ENCODE results near the gene UAP1L1. TPM values are rescaled to one million over a fixed set of nuclear protein-coding genes. Genes with fewer than 3 reads are reported as not detected.

Gene UAP1L1
- total and polyA plus RNA-seq, 2 of the 8 experiments (the other 6 are each of a cell fraction or from before 2014, with no cell fraction given) = 2.0 to 5.4 TPM

DNA sequence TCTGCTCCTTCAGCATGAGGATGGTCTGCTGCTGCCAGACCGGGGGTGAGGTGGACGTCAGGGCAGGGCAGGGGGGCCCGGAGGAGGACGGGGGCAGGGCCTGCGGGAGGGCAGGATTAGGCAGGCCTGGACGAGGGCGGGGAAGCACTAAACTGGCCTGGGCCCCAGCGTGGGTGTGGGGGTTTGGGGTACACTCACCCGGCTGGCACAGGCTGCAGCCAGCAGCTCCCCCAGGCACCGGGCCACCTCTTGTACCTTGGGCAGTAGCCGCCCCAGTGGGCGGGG lies 12.5 kb upstream of the UAP1L1 start:
- Histone ChIP-seq H3K79me2 (ENCODE audit: control insufficient read depth in 1 of 2, insufficient read depth in 2 of 2, low read length in 2 of 2) (no peaks in the 10 kb centered on the region), H3K27me3 (replicated peaks in 1 of 4; ENCODE audit: control insufficient read depth in 3 of 4, extremely low read depth in 1 of 4, insufficient read depth in 3 of 4, low read length in 3 of 4) (peaks cover 0 to 13% (median 7%) of the 10 kb centered on the region in 4 experiments; a peak in 5 of 7 replicates), H2BK120ac (replicated peaks; ENCODE audit: low read depth, low read length) (no peak overlapping the region), H4K91ac (replicated peaks; ENCODE audit: insufficient read length, low read length) (no peak overlapping the region), H2BK20ac (ENCODE audit: low read length) (no peak overlapping the region), H3K9me3 (ENCODE audit: insufficient read depth in 2 of 2, low read depth in 1 of 2, low read length in 1 of 2) (no peaks in the 10 kb centered on the region), H2BK15ac (ENCODE audit: low read length) (no peak overlapping the region), H3K4me1 (replicated peaks in 1 of 4; ENCODE audit: control insufficient read depth in 3 of 4, insufficient read depth in 4 of 4, low read length in 3 of 4) (peaks cover 0 to 18% (median 11%) of the 10 kb centered on the region in 4 experiments; a peak in 5 of 7 replicates), H3K56ac (replicated peaks; ENCODE audit: insufficient read length, low read depth, low read length) (no peak overlapping the region), H3K27ac (ENCODE audit: low read depth, low read length) (no peak overlapping the region), H2BK12ac (ENCODE audit: low read depth, low read length) (no peak overlapping the region), H4K5ac (ENCODE audit: insufficient read length, low read depth, low read length) (no peak overlapping the region), H3K23me2 (ENCODE audit: low read depth, low read length) (peaks cover 5% of the 10 kb centered on the region; the same call in 1 of the 2 replicates), H3K9ac (replicated peaks in 1 of 4; ENCODE audit: extremely low read depth in 1 of 4, low read depth in 3 of 4, low read length in 3 of 4) (no peak overlapping the region), H4K20me1 (replicated peaks in 1 of 2; ENCODE audit: control insufficient read depth in 1 of 2, insufficient read depth in 2 of 2, low read length in 2 of 2) (peaks cover 23 to 25% of the 10 kb centered on the region in 2 experiments), H3K14ac (ENCODE audit: insufficient read length) (no peak overlapping the region), H3K4ac (replicated peaks; ENCODE audit: insufficient read length, low read depth, low read length) (no peak overlapping the region), H3K36me3 (ENCODE audit: control insufficient read depth in 2 of 4, insufficient read depth in 4 of 4, low read length in 3 of 4) (no peaks in the 10 kb centered on the region), H3K79me1 (ENCODE audit: low read depth, low read length) (peaks cover 2% of the 10 kb centered on the region; the same call in 1 of the 2 replicates), H2BK5ac (ENCODE audit: low read depth, low read length) (no peak overlapping the region), H2AFZ (ENCODE audit: low read length) (no peak overlapping the region), H2AK5ac (ENCODE audit: low read depth, low read length) (no peak overlapping the region), H3K4me2 (ENCODE audit: insufficient read depth in 1 of 2, low read depth in 2 of 2, low read length in 2 of 2) (no peak overlapping the region), H3K18ac (ENCODE audit: extremely low read depth, low read length) (no peak overlapping the region), H4K8ac (ENCODE audit: extremely low read depth, insufficient read depth, low read length) (no peak overlapping the region), H3K4me3 (ENCODE audit: extremely low read depth in 1 of 4, insufficient read depth in 2 of 4, low read depth in 3 of 4, low read length in 4 of 4) (no peak overlapping the region), H3K23ac (ENCODE audit: insufficient read length) (no peak overlapping the region)
- ChIA-PET CTCF (ENCODE audit: partially characterized antibody) (interaction anchor here (1.0 to 13.5 kb wide), 20 partner anchors 7 to 305 kb away, joined by 3 to 291 read pairs (median 8); partner anchors contain the start of genes ABCA2, ENTPD2, FUT7 and MAN1B1), POLR2A (ENCODE audit: partially characterized antibody) (interaction anchor here (0.7 to 1.5 kb wide), 4 partner anchors 9 to 49 kb away, joined by 3 to 4 read pairs (median 4); no protein-coding TSS in a partner anchor)
- FAIRE-seq = no peak
- no peak for DNase-seq (ENCODE audit: low read depth in 1 of 2, low spot score in 2 of 2)
- WGBS, 2 experiments (ENCODE audit: extremely low coverage in 1 of 2, insufficient coverage in 1 of 2, insufficient read length in 1 of 2, insufficient replicate concordance in 2 of 2, low coverage in 1 of 2, low lambda C conversion rate in 2 of 2, missing lambda C conversion rate in 1 of 2) = 93% methylated on average over 10 of the region's 12 CpGs; no CpG with 5 or more reads in 1 of the 2 experiments
- TF ChIP-seq ATF2 (IDR thresholded peaks at IDR 0.05; ENCODE audit: low read length) = no peak
- no peak for TF ChIP-seq NRF1 (IDR thresholded peaks at IDR 0.05; ENCODE audit: low read depth, low read length)
- TF ChIP-seq KDM5A (IDR thresholded peaks at IDR 0.05; ENCODE audit: low read length) = no peak
- no peak for TF ChIP-seq EGR1 (IDR thresholded peaks at IDR 0.05; ENCODE audit: borderline replicate concordance, low read depth, low read length)
- TF ChIP-seq ASH2L (IDR thresholded peaks at IDR 0.05; ENCODE audit: low read length) = no peak
- TF ChIP-seq, protein P1, sequence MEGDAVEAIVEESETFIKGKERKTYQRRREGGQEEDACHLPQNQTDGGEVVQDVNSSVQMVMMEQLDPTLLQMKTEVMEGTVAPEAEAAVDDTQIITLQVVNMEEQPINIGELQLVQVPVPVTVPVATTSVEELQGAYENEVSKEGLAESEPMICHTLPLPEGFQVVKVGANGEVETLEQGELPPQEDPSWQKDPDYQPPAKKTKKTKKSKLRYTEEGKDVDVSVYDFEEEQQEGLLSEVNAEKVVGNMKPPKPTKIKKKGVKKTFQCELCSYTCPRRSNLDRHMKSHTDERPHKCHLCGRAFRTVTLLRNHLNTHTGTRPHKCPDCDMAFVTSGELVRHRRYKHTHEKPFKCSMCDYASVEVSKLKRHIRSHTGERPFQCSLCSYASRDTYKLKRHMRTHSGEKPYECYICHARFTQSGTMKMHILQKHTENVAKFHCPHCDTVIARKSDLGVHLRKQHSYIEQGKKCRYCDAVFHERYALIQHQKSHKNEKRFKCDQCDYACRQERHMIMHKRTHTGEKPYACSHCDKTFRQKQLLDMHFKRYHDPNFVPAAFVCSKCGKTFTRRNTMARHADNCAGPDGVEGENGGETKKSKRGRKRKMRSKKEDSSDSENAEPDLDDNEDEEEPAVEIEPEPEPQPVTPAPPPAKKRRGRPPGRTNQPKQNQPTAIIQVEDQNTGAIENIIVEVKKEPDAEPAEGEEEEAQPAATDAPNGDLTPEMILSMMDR (IDR thresholded peaks at IDR 0.05; ENCODE audit: control extremely low read depth in 1 of 3, insufficient read depth in 1 of 3, low read depth in 1 of 3, low read length in 3 of 3) = no peak
- TF ChIP-seq EP300 (IDR thresholded peaks at IDR 0.05; ENCODE audit: borderline replicate concordance in 1 of 2, low read depth in 2 of 2, low read length in 2 of 2) = no peak
- TF ChIP-seq CREB1 (IDR thresholded peaks at IDR 0.05) = no peak
- no peak for TF ChIP-seq YY1 (IDR thresholded peaks at IDR 0.05; ENCODE audit: low read depth, low read length)
- TF ChIP-seq KDM1A (IDR thresholded peaks at IDR 0.05; ENCODE audit: borderline replicate concordance, low read length) = no peak
- no peak for TF ChIP-seq POLR2A (IDR thresholded peaks at IDR 0.05; ENCODE audit: control extremely low read depth in 1 of 2, low read depth in 2 of 2, low read length in 2 of 2)
